Mesendoderm (in vitro differentiated cells): ENCODE results near the gene SCPEP1.

Experiments used
- DNase-seq: peaks from one replicate; pipeline ENCODE4 v3.0.0; 2013
- H2AK5ac ChIP-seq: 2 replicates; pipeline ENCODE4 v1.6.1; 2013; ENCODE audit warnings: low read length, inconsistent platforms
- H2BK120ac ChIP-seq: 2 replicates; pipeline ENCODE4 v1.6.1; 2013; ENCODE audit warnings: low read depth, mild to moderate bottlenecking, low read length, moderate library complexity, mixed read lengths
- H2BK15ac ChIP-seq: replicated peaks from 2 replicates; pipeline ENCODE4 v1.6.1; 2013; ENCODE audit warnings: low read depth, mild to moderate bottlenecking, moderate library complexity
- H2BK5ac ChIP-seq: 2 replicates; pipeline ENCODE4 v1.6.1; 2013; ENCODE audit warnings: low read length, inconsistent platforms
- H3K18ac ChIP-seq: 2 replicates; pipeline ENCODE4 v1.6.1; 2013; ENCODE audit warnings: mild to moderate bottlenecking, low read length, mixed read lengths
- H3K23ac ChIP-seq: one replicate; pipeline ENCODE4 v1.6.1; 2013; ENCODE audit warnings: low read length
- H3K27ac ChIP-seq: 2 replicates; pipeline ENCODE4 v1.5.1; 2013; ENCODE audit warnings: low read depth, mild to moderate bottlenecking, inconsistent platforms, low read length, moderate library complexity
- H3K27me3 ChIP-seq: 2 replicates; pipeline ENCODE4 v1.6.1; 2013; ENCODE audit warnings: low read length, control low read depth, mild to moderate bottlenecking, inconsistent platforms; ENCODE audit not compliant: insufficient read depth, poor library complexity
- H3K36me3 ChIP-seq: 2 replicates; pipeline ENCODE4 v1.6.1; 2013; ENCODE audit warnings: low read length, inconsistent platforms; ENCODE audit not compliant: control insufficient read depth, insufficient read depth
- H3K4ac ChIP-seq: one replicate; pipeline ENCODE4 v1.6.1; 2013; ENCODE audit warnings: low read depth, mild to moderate bottlenecking, low read length, moderate library complexity
- H3K4me1 ChIP-seq: 2 replicates; pipeline ENCODE4 v1.6.1; 2013; ENCODE audit warnings: low read depth, low read length, inconsistent platforms; ENCODE audit not compliant: control insufficient read depth
- H3K4me2 ChIP-seq: 2 replicates; pipeline ENCODE4 v1.6.1; 2013; ENCODE audit warnings: low read length
- H3K4me3 ChIP-seq: 2 replicates; pipeline ENCODE4 v1.5.1; 2013; ENCODE audit warnings: mild to moderate bottlenecking, low read length
- H3K56ac ChIP-seq: one replicate; pipeline ENCODE4 v1.6.1; 2013; ENCODE audit warnings: low read length
- H3K79me1 ChIP-seq: 2 replicates; pipeline ENCODE4 v1.6.1; 2013; ENCODE audit warnings: low read length, inconsistent platforms
- H3K79me2 ChIP-seq: 2 replicates; pipeline ENCODE4 v1.6.1; 2013; ENCODE audit warnings: mild to moderate bottlenecking, low read length; ENCODE audit not compliant: control insufficient read depth, insufficient read depth
- H3K9ac ChIP-seq: 2 replicates; pipeline ENCODE4 v1.6.1; 2013; ENCODE audit warnings: low read length, inconsistent platforms
- H4K5ac ChIP-seq: one replicate; pipeline ENCODE4 v1.6.1; 2013; ENCODE audit warnings: low read length
- H4K8ac ChIP-seq: one replicate; pipeline ENCODE4 v1.6.1; 2013; ENCODE audit warnings: low read depth, mild to moderate bottlenecking, control low read depth, low read length, moderate library complexity
- WGBS: extraction: QIAGEN DNeasy Blood & Tissue Kit; methylation state at CpG from one replicate; pipeline ENCODE4 v1.1.7; 2013; ENCODE audit warnings: low lambda C conversion rate, missing lambda C conversion rate; ENCODE audit not compliant: insufficient coverage; ENCODE audit errors: extremely low coverage; 5-methylcytosine and 5-hydroxymethylcytosine counted together

Gene SCPEP1

DNA sequence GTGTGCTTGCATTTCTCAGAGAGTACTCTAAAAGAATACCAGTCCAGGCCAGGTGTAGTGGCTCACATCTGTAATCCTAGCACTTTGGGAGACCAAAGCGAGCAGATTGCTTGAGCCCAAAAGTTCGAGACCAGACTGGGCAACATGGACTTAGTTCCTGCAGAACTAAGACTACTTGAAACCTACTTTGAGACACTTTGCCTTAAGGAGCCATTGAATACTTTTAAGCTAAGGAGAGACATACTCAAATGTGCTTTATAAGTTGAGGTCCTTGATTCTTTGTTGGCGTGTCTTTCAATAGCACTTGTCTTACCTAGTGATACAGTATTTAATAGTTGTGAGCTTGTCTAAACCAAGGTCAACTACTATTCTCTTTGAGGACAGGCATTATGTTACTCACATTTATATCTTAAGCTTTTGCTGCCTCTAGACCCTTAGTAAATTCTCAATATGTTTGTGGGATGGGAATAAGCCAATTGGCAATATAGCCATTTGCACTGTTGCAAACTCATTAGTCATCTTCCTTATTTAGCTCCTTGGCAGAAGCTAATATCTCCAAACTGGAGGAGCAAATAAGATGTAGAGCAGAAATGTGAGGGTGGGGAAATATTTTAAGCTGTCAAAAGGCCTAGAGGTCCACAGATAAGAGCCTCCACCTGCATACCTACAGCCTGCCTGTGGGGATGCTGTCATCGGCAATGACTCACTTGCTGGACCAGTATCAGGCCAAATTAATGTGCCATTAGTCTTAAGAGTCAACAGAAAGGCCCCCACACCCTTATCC is 16.3 kb downstream of the SCPEP1 start:
- Histone ChIP-seq H3K79me1 (no peaks in the 10 kb centered on the region), H3K36me3 (peaks cover 1% of the 10 kb centered on the region), H3K18ac (no peak overlapping the region), H3K56ac (no peak overlapping the region), H3K27ac (no peak overlapping the region), H4K5ac (no peak overlapping the region), H4K8ac (no peak overlapping the region), H3K9ac (no peak overlapping the region), H3K27me3 (no peaks in the 10 kb centered on the region), H2BK120ac (no peak overlapping the region), H3K4me2 (no peak overlapping the region), H3K79me2 (no peaks in the 10 kb centered on the region), H3K23ac (no peak overlapping the region), H2BK5ac (no peak overlapping the region), H3K4me1 (no peaks in the 10 kb centered on the region), H3K4me3 (no peak overlapping the region), H2BK15ac (no peak overlapping the region), H3K4ac (no peak overlapping the region), H2AK5ac (no peak overlapping the region)
- no peak for DNase-seq
- no CpG with 5 or more reads among the region's 4 CpGs for WGBS

- DNase-seq, result no peak
- H2BK15ac ChIP-seq, result no peak overlapping the region
Observed at GRCh38 chr17:56995766-56996165, 17.8 kb downstream of the SCPEP1 start.

DNA sequence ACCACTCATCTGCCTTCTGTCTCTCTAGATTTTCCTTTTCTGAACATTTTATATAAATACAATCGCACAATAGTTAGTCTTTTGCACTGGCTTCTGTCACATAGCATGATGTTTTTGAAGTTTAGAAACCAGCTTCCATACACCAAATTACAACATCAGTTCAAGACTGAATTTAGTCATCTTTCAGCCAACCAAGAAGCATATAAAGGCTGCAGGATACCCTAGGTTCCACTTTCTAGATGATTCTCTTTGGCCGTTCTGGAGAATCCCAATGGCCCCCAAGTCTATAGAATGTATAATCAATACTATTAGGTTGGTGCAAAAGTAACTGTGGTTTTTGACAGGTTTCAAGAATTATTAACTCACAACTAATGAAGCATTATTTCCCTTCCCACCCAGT is 19.4 kb downstream of the SCPEP1 start:
- Histone ChIP-seq H3K79me1 (no peaks in the 10 kb centered on the region), H3K4ac (no peak overlapping the region), H3K9ac (no peak overlapping the region), H3K18ac (no peak overlapping the region), H2BK5ac (no peak overlapping the region), H2AK5ac (no peak overlapping the region), H2BK15ac (no peak overlapping the region), H3K4me2 (no peak overlapping the region), H3K36me3 (no peaks in the 10 kb centered on the region), H2BK120ac (no peak overlapping the region), H3K27ac (no peak overlapping the region), H3K4me3 (no peak overlapping the region), H3K27me3 (no peaks in the 10 kb centered on the region), H4K8ac (no peak overlapping the region), H3K79me2 (no peaks in the 10 kb centered on the region), H3K56ac (no peak overlapping the region), H3K4me1 (no peaks in the 10 kb centered on the region), H3K23ac (no peak overlapping the region), H4K5ac (no peak overlapping the region)
- no CpG with 5 or more reads among the region's 2 CpGs for WGBS
- no peak for DNase-seq

More at GRCh38 chr17:56995766-56996165, 17.8 kb downstream of the SCPEP1 start:
- Histone ChIP-seq H3K4me3 (no peak overlapping the region), H3K79me2 (no peaks in the 10 kb centered on the region), H3K36me3 (peaks cover 1% of the 10 kb centered on the region), H3K23ac (no peak overlapping the region), H3K27ac (no peak overlapping the region), H3K9ac (no peak overlapping the region), H3K18ac (no peak overlapping the region), H2BK120ac (no peak overlapping the region), H3K4me2 (no peak overlapping the region), H3K56ac (no peak overlapping the region), H2BK5ac (no peak overlapping the region), H2AK5ac (no peak overlapping the region), H3K27me3 (no peaks in the 10 kb centered on the region), H3K4me1 (no peaks in the 10 kb centered on the region), H4K8ac (no peak overlapping the region), H3K79me1 (no peaks in the 10 kb centered on the region), H4K5ac (no peak overlapping the region), H3K4ac (no peak overlapping the region)
- no CpG with 5 or more reads among the region's 1 CpG for WGBS

GRCh38 chr17:57001541-57001940 is 23.6 kb downstream of the SCPEP1 start:
- Histone ChIP-seq H3K36me3 (peaks cover 2% of the 10 kb centered on the region), H3K79me1 (no peaks in the 10 kb centered on the region), H2BK5ac (no peak overlapping the region), H2BK120ac (no peak overlapping the region), H3K4me2 (no peak overlapping the region), H3K27me3 (no peaks in the 10 kb centered on the region), H3K79me2 (no peaks in the 10 kb centered on the region), H3K4me1 (no peaks in the 10 kb centered on the region), H2AK5ac (no peak overlapping the region), H2BK15ac (no peak overlapping the region), H4K5ac (no peak overlapping the region), H4K8ac (no peak overlapping the region), H3K18ac (no peak overlapping the region), H3K4ac (no peak overlapping the region), H3K23ac (no peak overlapping the region), H3K9ac (no peak overlapping the region), H3K56ac (no peak overlapping the region), H3K4me3 (no peak overlapping the region), H3K27ac (no peak overlapping the region)
- peak; percentile 28 for DNase-seq
- no CpG with 5 or more reads among the region's 7 CpGs for WGBS

- Histone ChIP-seq H3K79me1 (no peaks in the 10 kb centered on the region), H3K23ac (no peak overlapping the region), H3K27me3 (no peaks in the 10 kb centered on the region), H4K5ac (no peak overlapping the region), H4K8ac (no peak overlapping the region), H2BK5ac (no peak overlapping the region), H3K4me2 (no peak overlapping the region), H2BK120ac (no peak overlapping the region), H2BK15ac (no peak overlapping the region), H3K9ac (no peak overlapping the region), H2AK5ac (no peak overlapping the region), H3K79me2 (no peaks in the 10 kb centered on the region), H3K56ac (no peak overlapping the region), H3K27ac (no peak overlapping the region), H3K4me1 (no peaks in the 10 kb centered on the region), H3K4me3 (no peak overlapping the region), H3K18ac (no peak overlapping the region), H3K36me3 (peaks cover 2% of the 10 kb centered on the region), H3K4ac (no peak overlapping the region)
- WGBS, result no CpG with 5 or more reads among the region's 5 CpGs
- no peak for DNase-seq
Observed at GRCh38 chr17:57002904-57003303, 25.0 kb downstream of the SCPEP1 start.
